B cell (primary cell): ENCODE measurements around the gene NFAM1. TPM values are rescaled to one million over a fixed set of nuclear protein-coding genes. Genes with fewer than 3 reads are reported as not detected.

ENCODE experiments used
- ATAC-seq: fragments of 200-7000 bp; cut with Tn5 transposase; one replicate; pipeline ENCODE4 v1.10.0; 2021; ENCODE audit warnings: low read depth, mild to moderate bottlenecking, moderate number of reproducible peaks, moderate library complexity
- CTCF ChIA-PET: fragments of 350-600 bp; sonication (Branson Sonifier 250); formaldehyde crosslinking; loops from one replicate; lab custom pipeline; 2021; ENCODE audit warnings: antibody characterized with exemption, inconsistent platforms; lab: Charles Lee
- POLR2A ChIA-PET: fragments of 350-600 bp; sonication (Branson Sonifier 250); formaldehyde crosslinking; loops from one replicate; lab custom pipeline; 2021; ENCODE audit warnings: antibody characterized with exemption; lab: Charles Lee
- DNase-seq: peaks from one replicate; pipeline ENCODE4 v3.0.0; 2013
- H2AFZ ChIP-seq: 2 replicates; pipeline ENCODE4 v1.6.1; 2012; ENCODE audit warnings: mild to moderate bottlenecking, low read depth, low read length; ENCODE audit not compliant: insufficient read depth, poor library complexity, severe bottlenecking
- H3K27ac ChIP-seq, 2 donors: 1 replicate in 1 of 2; 2 replicates in 1 of 2; pipeline ENCODE4 v1.5.1; 2012 to 2013; ENCODE audit warnings: low read length in 2 of 2, mild to moderate bottlenecking in 2 of 2, moderate library complexity in 1 of 2
- H3K27me3 ChIP-seq, 4 experiments: fragments of 200-600 bp in 1 of 4; sonication (generic) in 1 of 4; replicated peaks in 1 of 4; 1 replicate in 2 of 4; 2 replicates in 2 of 4; pipeline versions ENCODE4 v1.6.1 to v1.7.0; 2013 to 2016; ENCODE audit warnings: low read length in 3 of 4, mild to moderate bottlenecking in 2 of 4, mixed read lengths in 1 of 4, moderate library complexity in 1 of 4; ENCODE audit not compliant: insufficient read depth in 4 of 4, control insufficient read depth in 3 of 4; ENCODE audit errors: control extremely low read depth in 1 of 4
- H3K36me3 ChIP-seq, 2 experiments: replicated peaks in 1 of 2; 1 replicate in 1 of 2; 2 replicates in 1 of 2; pipeline versions ENCODE4 v1.6.1 to v1.7.1; 2013; ENCODE audit warnings: low read length in 1 of 2; ENCODE audit not compliant: insufficient read depth in 2 of 2, control insufficient read depth in 1 of 2; ENCODE audit errors: control extremely low read depth in 1 of 2, extremely low read depth in 1 of 2
- H3K4me1 ChIP-seq, 2 donors: fragments of 200-600 bp in 1 of 2; sonication (generic) in 1 of 2; 1 replicate in 1 of 2; 2 replicates in 1 of 2; pipeline versions ENCODE4 v1.5.1 to v1.6.1; 2013 to 2017; ENCODE audit warnings: low read length in 2 of 2; ENCODE audit not compliant: control insufficient read depth in 2 of 2, insufficient read depth in 2 of 2
- H3K4me2 ChIP-seq: replicated peaks from 2 replicates; pipeline ENCODE3; 2012; ENCODE audit warnings: mild to moderate bottlenecking, low read depth, low read length; ENCODE audit not compliant: poor library complexity, severe bottlenecking
- H3K4me3 ChIP-seq, 5 experiments: fragments of 200-600 bp in 1 of 5; sonication (generic) in 1 of 5; 1 replicate in 3 of 5; 2 replicates in 2 of 5; pipeline versions ENCODE4 v1.5.1 to v1.7.0; 2011 to 2016; ENCODE audit warnings: low read length in 4 of 5, mild to moderate bottlenecking in 4 of 5, low read depth in 2 of 5, control low read depth in 1 of 5, moderate library complexity in 1 of 5; ENCODE audit not compliant: insufficient read depth in 1 of 5; ENCODE audit errors: control extremely low read depth in 1 of 5, extremely low read depth in 1 of 5
- H3K79me2 ChIP-seq: fragments of 200-600 bp; sonication (generic); one replicate; pipeline ENCODE4 v1.6.0; 2016; ENCODE audit warnings: low read length; ENCODE audit not compliant: control insufficient read depth, insufficient read depth
- H3K9ac ChIP-seq: fragments of 200-600 bp; sonication (generic); 2 replicates; pipeline ENCODE4 v1.6.1; 2017; ENCODE audit warnings: mild to moderate bottlenecking, low read length, moderate library complexity
- H3K9me3 ChIP-seq, 3 donors: one replicate each; pipeline versions ENCODE4 v1.6.1 to v1.7.1; 2013; ENCODE audit warnings: low read length in 2 of 3; ENCODE audit not compliant: control insufficient read depth in 2 of 3, insufficient read depth in 1 of 3; ENCODE audit errors: control extremely low read depth in 1 of 3
- H4K20me1 ChIP-seq: 2 replicates; pipeline ENCODE4 v1.6.0; 2012; ENCODE audit warnings: mild to moderate bottlenecking, low read length; ENCODE audit not compliant: insufficient read depth, control insufficient read depth, poor library complexity, severe bottlenecking
- H3K27ac Mint-ChIP-seq: one replicate; pipeline ENCODE4 v1.8.0; 2021; ENCODE audit warnings: mixed read lengths
- H3K27me3 Mint-ChIP-seq: one replicate; pipeline ENCODE4 v1.8.0; 2021; ENCODE audit warnings: mixed read lengths
- H3K4me1 Mint-ChIP-seq: one replicate; pipeline ENCODE4 v1.8.0; 2021; ENCODE audit warnings: mixed read lengths
- H3K4me3 Mint-ChIP-seq: one replicate; pipeline ENCODE4 v1.8.0; 2021; ENCODE audit warnings: mixed read lengths
- H3K9me3 Mint-ChIP-seq: one replicate; pipeline ENCODE4 v1.8.0; 2022; ENCODE audit warnings: mixed read lengths; ENCODE audit not compliant: insufficient read depth
- EZH2 ChIP-seq: IDR thresholded peaks from 2 replicates; pipeline ENCODE4 v1.6.1; 2012; ENCODE audit warnings: borderline replicate concordance, low read depth, mild to moderate bottlenecking, moderate library complexity, low read length; ENCODE audit not compliant: insufficient read depth, poor library complexity, severe bottlenecking
- WGBS: methylation state at CpG from one replicate; pipeline ENCODE4 v1.1.5; 2013; ENCODE audit warnings: missing lambda C conversion rate; ENCODE audit not compliant: insufficient coverage; 5-methylcytosine and 5-hydroxymethylcytosine counted together
- intact Hi-C: fragments of 100-400 bp; cut with micrococcal nuclease; formaldehyde crosslinking; loops from one replicate; pipeline ENCODE4 v1.10.0; 2022
- polyA plus RNA-seq: library from polyadenylated mRNA; depleted of rRNA; stranded (reverse); fragments of >200 nt; gene quantifications from 2 replicates; pipeline ENCODE4 v1.2.3, GENCODE V29; 2012
- total RNA-seq, 2 donors: library from RNA; stranded (reverse); fragments of 120-200 nt in 1 of 2; gene quantifications; 1 replicate in 1 of 2; 2 replicates in 1 of 2; pipeline versions ENCODE4 v1.2.3 to v1.2.4, GENCODE V29; 2013 to 2022
- TF ChIP-seq, protein P1 (sequence below): fragments of 200-600 bp; IDR thresholded peaks from one replicate; pipeline ENCODE4 v1.8.0; 2022; ENCODE audit warnings: antibody characterized with exemption, mild to moderate bottlenecking

NFAM1 gene
- total and polyA plus RNA-seq, 2 donors (not counting 1 experiment from before 2014, with no cell fraction given), result 0.27 to 0.52 TPM

DNA sequence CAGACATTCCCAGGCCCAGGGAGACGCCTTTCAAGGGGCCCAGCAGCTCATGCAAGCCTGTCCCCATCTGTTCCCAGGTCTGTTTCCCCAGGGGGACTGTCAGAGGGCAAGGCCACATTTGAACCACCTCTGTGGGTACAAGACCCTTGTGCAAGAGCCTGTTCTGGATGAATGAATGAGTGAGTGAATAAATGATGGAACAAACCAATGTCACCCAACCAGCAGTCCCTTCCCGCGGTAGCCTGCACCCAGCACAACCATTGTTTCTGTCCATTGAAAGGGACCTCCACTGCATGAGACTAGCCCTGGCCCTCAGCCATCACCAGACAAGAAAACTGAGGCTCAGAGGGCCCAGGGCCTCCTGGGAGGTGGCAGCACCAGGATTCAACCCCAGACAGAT, 92.1 kb downstream of the NFAM1 start:
- ChIA-PET CTCF (no interaction called here), POLR2A (no interaction called here)
- Histone ChIP-seq H2AFZ (no peak overlapping the region), H3K4me2 (no peak overlapping the region), H3K27me3 (peaks cover 0 to 52% (median 30%) of the 10 kb centered on the region in 4 experiments), H3K9ac (no peak overlapping the region), H4K20me1 (no peaks in the 10 kb centered on the region), H3K27ac (no peak overlapping the region), H3K36me3 (no peaks in the 10 kb centered on the region), H3K79me2 (no peaks in the 10 kb centered on the region), H3K9me3 (no peaks in the 10 kb centered on the region), H3K4me1 (peaks cover 4 to 12% of the 10 kb centered on the region in 2 donors), H3K4me3 (no peak overlapping the region)
- TF ChIP-seq, protein P1, sequence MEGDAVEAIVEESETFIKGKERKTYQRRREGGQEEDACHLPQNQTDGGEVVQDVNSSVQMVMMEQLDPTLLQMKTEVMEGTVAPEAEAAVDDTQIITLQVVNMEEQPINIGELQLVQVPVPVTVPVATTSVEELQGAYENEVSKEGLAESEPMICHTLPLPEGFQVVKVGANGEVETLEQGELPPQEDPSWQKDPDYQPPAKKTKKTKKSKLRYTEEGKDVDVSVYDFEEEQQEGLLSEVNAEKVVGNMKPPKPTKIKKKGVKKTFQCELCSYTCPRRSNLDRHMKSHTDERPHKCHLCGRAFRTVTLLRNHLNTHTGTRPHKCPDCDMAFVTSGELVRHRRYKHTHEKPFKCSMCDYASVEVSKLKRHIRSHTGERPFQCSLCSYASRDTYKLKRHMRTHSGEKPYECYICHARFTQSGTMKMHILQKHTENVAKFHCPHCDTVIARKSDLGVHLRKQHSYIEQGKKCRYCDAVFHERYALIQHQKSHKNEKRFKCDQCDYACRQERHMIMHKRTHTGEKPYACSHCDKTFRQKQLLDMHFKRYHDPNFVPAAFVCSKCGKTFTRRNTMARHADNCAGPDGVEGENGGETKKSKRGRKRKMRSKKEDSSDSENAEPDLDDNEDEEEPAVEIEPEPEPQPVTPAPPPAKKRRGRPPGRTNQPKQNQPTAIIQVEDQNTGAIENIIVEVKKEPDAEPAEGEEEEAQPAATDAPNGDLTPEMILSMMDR, result no peak
- TF ChIP-seq EZH2, result no peak
- WGBS, result 92% methylated on average over 3 of the region's 3 CpGs
- Mint-ChIP-seq H3K27me3 (peaks cover 47% of the 10 kb centered on the region), H3K4me3 (no peak overlapping the region), H3K9me3 (no peaks in the 10 kb centered on the region), H3K4me1 (peaks cover 10% of the 10 kb centered on the region), H3K27ac (no peak overlapping the region)
- ATAC-seq (no peak), DNase-seq (no peak)
- intact Hi-C loops, result no loop called here

DNA sequence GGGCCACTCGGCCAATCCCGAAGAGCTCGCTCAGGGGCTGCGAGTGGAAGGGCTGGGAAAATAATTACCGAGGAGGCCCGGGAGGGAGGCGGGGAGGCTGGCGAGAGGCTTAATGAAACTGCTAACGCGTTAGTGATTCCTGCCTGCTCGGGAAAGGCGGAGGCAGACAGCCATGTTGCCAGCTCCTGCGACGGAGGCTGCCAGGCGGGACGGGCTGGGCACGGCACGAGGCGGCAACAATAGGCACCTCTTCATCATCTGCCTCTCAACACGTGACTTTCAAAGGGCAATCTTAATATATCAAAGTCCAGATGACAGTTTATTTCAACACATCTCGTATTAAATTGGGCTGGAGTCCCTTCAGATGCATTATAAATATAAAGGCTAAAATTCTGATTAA, 93.7 kb downstream of the NFAM1 start:
- DNase-seq (no peak), ATAC-seq (no peak)
- H2AFZ ChIP-seq, result no peak overlapping the region
- no peaks in the 10 kb centered on the region for H3K9me3 Mint-ChIP-seq
- no peak overlapping the region for H3K27ac ChIP-seq
- H3K27ac Mint-ChIP-seq, result no peak overlapping the region
- no peak overlapping the region for H3K4me3 Mint-ChIP-seq
- peaks cover 4 to 12% of the 10 kb centered on the region in 2 donors for H3K4me1 ChIP-seq
- 97% methylated on average over 20 of the region's 21 CpGs for WGBS
- H3K27me3 ChIP-seq, result peaks cover 0 to 44% (median 25%) of the 10 kb centered on the region in 4 experiments
- H3K4me1 Mint-ChIP-seq, result peaks cover 10% of the 10 kb centered on the region
- no peak overlapping the region for H3K4me3 ChIP-seq
- intact Hi-C loops, result no loop called here
- no peak overlapping the region for H3K9ac ChIP-seq
- no peaks in the 10 kb centered on the region for H3K36me3 ChIP-seq
- H3K4me2 ChIP-seq, result no peak overlapping the region
- H3K27me3 Mint-ChIP-seq, result peaks cover 47% of the 10 kb centered on the region
- H3K9me3 ChIP-seq, result no peaks in the 10 kb centered on the region
- no peak for TF ChIP-seq EZH2
- TF ChIP-seq, protein P1, result no peak
- H3K79me2 ChIP-seq, result no peaks in the 10 kb centered on the region
- ChIA-PET POLR2A (interaction anchor here (0.5 kb wide), 1 partner anchor 32 kb away, joined by 3 read pairs; no protein-coding TSS in a partner anchor), CTCF (no interaction called here)
- no peaks in the 10 kb centered on the region for H4K20me1 ChIP-seq
